ENCODE measurements around the gene KDM1B.

KDM1B gene, protein sequence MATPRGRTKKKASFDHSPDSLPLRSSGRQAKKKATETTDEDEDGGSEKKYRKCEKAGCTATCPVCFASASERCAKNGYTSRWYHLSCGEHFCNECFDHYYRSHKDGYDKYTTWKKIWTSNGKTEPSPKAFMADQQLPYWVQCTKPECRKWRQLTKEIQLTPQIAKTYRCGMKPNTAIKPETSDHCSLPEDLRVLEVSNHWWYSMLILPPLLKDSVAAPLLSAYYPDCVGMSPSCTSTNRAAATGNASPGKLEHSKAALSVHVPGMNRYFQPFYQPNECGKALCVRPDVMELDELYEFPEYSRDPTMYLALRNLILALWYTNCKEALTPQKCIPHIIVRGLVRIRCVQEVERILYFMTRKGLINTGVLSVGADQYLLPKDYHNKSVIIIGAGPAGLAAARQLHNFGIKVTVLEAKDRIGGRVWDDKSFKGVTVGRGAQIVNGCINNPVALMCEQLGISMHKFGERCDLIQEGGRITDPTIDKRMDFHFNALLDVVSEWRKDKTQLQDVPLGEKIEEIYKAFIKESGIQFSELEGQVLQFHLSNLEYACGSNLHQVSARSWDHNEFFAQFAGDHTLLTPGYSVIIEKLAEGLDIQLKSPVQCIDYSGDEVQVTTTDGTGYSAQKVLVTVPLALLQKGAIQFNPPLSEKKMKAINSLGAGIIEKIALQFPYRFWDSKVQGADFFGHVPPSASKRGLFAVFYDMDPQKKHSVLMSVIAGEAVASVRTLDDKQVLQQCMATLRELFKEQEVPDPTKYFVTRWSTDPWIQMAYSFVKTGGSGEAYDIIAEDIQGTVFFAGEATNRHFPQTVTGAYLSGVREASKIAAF

DNA sequence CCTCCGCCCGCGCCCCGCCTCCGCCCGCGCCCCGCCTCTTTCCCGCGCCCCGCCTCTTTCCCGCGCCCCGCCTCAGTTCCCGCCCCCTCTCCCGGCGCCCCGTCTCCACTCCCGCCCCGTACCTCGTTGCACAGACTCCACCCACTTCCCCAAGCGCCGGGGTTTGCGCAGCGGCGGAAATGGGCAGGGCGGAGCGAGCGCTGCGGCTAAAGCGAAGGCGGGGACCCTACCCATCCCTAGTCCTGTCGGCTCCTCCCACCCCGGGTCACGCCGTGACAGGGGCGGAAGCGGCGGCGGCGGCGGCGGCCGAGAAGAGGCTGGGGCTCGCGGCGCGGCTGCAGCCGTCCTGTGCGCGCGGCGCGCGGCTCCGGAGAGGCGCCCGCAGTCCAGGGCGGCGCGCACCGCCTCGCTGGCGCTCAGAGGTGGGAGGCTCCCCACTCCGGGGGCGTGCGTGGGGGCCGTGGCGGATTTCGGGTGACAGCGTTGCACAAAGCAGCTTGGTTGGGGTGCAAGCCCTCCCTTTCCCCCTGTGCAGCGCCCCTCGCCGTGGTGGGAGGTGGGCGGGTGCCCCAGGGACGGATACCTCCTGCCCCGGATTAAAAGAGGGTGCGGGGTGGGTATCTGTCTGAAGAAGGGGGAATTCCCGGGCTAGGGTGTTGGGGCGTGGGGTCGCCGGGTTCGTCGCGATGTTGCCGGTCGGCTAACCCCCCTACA lies at the start of gene KDM1B:
TSS of gene KDM1B (plus strand) at position 273 of the 714 bp plus-strand sequence. CDS start 4,474 bp downstream, outside the sequence.
- peak; percentile 99 for DNase-seq

DNA sequence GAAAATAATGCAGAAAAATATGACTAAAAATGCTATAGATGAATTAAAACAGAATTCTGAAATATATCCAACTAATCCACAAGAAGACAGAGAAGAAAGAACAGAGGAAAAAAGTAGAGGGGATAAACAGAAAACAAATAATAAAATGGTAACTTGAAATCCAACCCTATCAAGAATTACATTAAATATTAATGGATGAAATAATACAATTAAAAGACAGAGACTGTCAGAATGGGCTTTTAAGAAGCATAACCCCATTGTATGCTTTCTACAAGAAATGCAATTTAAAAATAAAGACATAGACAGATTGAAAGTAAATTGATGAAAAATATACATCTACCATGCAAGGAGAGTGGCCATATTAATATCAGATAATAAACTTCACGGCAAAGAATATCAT lies 48.2 kb upstream of the KDM1B start:
- DNase-seq = no peak

DNA sequence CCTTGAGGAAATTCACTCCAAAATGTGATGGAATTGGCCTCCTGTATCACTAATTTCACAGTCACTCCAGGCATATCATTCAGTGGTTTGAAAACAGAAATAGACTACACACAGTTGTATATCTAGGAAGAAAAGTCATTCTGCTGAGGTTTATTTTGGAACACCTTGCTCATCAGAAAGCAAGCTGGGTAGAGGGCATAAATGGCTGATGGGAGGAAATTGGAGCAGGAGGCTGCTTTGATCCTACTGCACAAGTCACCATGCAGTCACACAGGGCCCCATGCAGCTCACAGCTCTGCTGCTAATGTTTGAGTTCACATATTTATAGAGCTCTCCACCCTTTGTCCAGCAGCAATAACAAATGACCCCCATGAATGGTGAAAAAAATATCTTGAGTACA lies 45.1 kb upstream of the KDM1B start:
- no peak for DNase-seq

DNA sequence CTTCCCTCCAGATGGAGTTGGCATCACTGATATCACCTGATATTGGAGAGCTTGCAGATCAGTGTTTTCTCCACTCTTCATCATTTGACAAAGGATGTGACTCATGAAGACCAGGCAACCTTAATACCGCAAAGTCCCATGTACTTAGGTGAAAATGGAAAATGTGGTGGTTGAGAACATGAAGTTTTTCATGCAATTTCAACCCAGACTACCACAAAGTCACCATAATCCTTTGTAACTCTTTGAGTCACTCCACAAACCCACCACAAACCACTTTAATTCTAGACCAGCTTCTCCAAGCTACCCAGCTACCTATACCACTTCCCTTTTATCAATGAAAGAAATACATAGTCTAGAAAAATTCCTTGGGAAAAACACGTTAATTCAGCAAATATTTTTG lies 39.9 kb upstream of the KDM1B start:
- DNase-seq = no peak

DNA sequence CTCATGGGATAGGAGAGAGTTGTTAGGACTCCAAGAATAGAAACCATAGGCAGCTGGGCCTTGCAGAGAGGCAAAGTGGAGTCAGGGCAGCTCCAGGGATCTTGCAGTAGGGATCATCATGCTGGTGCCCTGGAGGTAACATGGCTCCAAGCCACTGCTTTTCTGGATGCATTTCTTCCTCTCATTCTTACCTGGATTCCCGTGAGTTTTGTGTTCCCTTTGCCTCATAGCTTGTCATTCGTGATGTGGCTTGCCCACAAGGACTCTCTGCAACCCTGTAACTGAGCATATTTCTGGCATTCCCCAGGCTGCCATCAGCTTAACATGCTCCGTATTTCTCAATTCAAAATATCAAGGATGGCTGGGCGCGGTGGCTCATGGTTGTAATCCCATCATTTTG lies 38.1 kb upstream of the KDM1B start:
- no peak for DNase-seq

DNA sequence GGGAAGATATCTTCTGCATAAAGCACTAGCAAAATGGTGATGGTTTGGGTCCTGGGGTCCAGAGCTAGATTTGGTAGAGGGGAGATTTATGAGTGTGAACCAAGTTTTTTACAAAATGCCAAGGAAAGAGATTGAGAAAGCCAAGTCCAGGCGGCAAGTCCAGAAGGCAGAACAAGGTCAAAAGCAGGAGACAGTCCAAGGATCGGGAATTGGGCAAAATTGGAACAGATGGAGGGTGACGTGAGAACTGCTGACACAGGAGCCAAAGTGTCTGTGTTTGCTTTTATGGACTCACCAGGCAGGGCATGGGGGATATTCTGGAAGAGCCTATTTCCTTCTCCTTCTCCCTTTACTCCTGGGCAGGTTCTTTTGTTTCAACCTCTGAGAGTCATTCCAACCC lies 36.9 kb upstream of the KDM1B start:
- no peak for DNase-seq

DNA sequence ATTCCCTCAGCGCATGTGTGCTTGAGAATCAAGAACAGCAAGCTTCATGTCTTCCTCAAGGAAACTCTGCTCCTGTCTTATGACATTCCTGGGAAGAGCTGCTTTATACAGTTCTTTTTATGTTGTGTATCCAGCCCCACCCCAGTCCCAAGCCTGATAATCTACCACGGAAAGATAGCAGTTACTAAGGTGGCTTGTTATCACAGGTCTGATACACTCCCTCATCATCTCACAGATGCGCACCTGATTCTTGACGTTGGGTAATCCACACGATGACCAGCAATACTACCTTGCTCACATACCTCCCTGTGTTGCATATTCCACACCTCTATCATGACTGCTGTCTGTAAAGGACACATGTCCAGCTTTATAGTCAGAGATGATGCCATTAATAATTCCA lies 36.0 kb upstream of the KDM1B start:
- no peak for DNase-seq

DNA sequence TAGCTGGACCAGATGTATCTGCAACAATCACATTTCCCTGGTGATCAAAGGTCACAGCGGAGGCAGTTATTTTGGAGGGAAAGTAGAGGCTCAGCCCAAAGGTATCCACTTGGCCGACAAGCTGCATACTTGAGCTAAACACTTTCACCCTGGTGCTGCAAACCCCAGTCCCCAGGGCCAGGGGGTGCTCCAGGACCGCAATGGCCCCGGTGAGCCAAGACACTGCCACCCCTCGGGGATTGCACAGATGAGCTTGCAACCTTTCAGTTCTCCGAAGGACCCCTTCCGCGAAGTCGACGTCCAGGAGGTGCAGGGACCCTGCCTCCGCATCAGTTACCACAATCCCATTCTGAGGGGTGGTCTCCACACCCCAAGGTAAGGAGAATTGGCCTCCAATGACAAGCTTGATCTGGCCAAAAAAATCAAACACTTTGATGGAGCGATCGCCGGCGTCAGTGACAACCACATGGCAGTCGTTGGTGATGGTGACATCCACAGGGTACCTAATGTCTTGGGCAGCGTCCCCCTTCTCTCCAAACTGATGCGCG lies 33.6 kb upstream of the KDM1B start:
- DNase-seq = no peak

DNA sequence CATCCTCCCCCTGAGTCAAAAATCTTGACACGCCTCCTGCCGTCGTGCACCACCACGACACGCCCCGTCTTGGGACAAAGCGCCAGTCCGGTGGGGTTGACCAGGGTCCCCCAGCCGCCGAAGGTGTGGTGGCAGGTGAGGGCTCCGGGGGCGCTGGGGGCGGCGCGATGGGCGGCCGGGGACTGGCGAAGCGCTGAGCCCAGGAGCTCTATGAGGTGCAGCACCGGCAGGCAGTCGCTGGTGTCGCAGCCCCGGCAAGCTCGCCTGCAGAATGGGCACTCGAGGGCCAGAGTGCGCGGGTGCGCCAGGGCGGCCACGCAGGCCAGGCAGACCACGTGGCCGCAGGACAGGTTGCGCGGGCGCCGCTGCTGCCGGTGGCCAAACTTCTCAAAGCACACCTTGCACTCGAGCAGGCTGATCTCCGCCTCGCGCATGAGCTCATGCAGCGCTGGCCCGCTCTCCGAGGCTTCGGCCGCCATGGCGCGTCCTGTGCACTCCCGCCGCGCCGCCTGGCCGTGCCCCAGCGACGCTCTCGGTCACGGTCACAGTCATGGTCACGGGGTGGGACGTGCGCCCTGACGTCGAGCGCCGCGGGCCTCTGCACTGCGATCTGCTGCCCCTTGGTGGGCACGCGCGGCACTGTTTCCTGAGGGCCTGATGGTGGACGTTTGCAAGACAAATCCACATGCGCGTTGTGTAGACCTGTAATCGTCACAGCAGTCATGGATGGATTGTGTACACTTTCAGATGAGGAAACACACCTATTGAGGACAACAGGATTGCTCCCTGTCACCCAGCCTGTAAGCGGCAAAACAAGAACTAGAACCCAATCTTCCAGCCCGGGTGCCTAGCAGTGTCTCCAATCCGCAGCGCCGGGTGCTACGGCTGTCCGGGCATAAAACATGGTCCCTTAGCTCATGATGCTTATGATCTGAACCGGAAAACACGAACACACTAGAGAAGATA lies 32.8 kb upstream of the KDM1B start, which contains the start of gene NHLRC1:
TSS of gene NHLRC1 (minus strand) at position 550 of the 966 bp plus-strand sequence. CDS start at position 479, 71 bp downstream.
- DNase-seq = peak; percentile 72 to 83

DNA sequence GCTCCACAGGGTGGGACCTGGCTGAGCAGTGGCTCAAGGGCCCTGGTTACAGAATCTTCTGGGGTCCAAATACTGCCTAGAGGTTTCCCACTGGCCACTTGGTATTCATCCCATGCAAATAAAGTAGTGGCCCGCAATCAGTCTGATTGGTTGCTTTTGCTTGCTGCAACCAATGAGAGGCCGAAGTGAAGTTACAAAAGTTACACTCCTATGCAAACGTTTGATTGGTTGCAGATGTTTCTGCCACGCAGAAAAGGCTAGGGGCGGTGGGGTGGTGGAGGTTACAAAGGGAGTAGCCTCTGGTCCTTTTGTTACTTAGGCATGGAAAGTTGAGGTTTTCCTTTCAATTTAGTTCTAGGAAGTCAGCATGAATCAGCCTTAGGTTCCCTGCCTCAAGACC lies 29.1 kb upstream of the KDM1B start:
- no peak for DNase-seq

DNA sequence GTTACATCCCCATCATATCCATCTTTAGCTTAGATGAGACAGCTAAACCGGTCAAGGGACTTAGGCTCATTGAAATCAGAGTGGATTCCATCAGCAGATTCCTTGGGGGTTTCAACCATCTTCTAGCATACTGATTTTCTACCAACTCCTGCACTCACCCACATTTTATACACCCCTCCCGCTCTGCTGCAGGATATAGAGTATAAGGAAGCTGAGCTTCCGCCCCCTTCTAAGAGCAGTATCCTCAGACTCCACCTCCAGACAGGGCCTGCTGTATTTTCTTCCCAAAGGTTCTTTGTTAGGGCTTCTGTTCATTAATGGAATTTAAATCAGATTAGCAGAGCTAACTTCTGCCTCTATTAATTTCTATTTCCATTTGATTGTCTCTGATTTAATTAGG lies 22.9 kb upstream of the KDM1B start:
- no peak for DNase-seq

DNA sequence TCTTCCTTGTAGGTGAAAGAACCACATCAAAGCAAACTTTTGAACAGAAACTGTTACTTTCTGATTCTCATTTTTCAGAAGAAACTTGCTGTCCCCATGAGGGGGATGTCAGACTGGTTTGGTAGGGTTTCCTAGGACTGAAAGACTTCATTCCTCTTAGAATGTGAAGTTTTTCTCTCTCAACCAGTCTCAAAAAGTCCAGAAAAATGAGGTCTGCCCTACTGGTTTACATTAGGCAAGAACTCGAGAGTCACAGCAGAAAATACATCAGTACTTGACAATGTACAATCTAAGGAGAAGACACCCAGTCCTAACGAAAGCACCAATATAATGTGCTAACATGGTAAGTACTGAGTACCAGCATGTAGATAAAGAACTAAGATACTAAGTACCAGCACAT lies 20.1 kb upstream of the KDM1B start:
- no peak for DNase-seq

DNA sequence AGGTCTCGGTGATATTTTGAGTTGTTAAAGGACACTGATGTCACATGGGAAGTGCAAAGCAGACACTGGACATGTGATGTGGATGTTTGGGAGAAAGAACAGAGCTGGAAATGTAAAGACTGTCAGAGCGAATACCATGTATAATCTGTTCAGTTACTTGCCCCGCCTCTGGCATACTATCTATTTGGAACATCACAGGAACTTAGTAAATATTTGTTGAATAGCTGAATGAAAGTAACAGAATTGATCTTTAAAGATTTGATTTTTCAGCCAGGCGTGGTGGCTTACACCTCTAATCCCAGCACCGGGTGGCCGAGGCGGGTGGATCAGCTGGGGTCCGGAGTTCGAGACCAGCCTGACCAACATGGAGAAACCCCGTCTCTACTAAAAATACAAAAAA lies 19.0 kb upstream of the KDM1B start:
- no peak for DNase-seq

DNA sequence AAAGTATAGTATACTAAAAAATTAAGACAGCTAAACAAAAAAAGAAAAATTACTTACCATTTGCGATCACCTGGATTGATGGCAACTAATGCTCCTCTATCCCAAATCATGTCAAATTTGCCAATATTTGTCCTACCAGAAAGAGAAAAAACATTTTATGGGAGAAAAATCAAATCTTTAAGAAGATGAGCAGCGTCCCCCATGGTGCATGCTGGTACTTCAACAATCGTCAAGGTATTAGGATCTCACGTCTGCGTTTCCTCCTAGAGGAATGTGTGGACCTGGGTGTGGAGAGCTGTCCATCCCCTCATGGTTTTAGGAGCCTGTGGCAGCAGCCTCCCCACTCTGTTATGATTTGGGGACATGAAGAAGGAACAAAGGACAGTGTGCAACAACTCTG lies 16.3 kb upstream of the KDM1B start:
- no peak for DNase-seq

DNA sequence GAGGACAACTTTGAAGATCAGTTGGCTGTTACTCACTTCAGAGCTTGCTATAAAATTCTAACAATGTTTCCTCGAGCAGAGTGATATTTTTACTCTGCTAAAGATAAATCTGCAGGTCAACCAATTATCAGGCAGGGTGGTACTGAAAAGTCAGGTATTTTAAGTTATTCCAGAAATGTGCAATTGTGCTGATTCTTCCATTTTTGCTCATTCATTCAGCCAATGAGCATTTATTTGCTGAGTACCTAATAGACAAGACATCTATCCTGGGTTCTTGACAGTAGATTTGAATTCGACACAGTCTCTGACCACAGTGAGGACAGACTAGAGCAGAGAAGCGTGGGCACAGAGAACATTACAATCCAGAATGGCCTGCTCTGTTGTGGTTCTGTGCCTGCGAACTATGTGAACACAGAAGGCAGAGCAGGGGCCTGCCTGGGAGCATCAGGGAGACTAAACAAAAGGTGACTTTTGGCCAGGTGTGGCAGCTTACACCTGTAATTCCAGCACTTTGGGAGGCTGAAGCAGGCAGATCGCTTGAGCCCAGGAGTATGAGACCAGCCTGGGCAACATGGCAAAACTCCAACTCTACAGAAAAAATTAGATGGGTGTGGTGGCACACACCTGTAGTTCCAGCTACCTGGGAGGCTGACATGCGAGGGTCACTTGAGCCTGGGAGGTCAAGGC lies 15.1 kb upstream of the KDM1B start:
- DNase-seq = no peak

DNA sequence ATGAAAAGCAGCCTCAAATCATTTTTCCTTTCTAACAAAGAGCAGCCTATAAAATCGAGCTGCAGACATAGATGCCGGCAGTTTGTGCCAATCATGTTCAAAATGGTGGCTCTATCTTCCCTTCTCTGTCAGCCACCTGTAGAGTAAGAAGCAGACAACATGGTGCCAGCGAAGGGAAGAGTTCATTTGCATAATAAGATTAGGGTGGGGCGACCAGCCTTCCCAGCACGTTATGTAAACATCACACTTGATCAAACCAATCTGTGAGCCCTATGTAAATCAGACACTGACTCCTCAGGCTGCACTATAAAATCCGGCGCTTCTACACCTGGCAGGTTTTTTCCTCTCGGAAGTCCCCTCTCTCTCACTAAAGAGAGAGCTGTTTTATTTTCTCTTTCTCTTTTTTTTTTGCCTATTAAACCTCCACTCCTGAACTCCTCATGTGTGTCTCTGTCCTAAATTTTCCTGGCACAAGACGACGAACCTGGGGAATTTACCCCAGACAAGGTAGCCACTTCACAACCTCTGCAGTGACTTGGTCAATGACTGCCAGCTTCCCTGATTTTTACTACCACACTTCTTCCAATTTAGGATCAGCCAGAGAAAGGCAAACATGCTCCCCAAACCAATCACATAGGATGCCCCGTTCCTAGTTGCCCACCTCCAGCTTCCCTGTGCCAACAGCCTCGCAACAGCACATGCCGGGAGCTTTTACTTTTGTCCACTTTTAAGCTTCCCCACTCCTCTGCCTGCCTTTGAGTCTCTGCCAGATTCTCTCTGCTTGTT lies 13.2 kb upstream of the KDM1B start:
- DNase-seq = no peak

DNA sequence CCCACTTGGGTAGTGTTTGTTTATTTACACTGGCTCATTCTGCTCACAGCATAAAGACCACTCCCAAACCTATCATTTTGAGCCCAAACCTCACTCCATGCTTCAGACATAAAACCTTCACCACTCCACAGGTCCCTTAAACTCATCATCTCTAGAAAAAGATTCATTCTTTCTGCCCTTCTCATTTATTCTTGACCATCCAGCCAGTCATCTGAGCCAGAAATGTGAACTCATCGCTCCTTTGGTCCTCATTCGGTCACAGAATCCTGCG lies 12.7 kb upstream of the KDM1B start:
- DNase-seq = no peak

DNA sequence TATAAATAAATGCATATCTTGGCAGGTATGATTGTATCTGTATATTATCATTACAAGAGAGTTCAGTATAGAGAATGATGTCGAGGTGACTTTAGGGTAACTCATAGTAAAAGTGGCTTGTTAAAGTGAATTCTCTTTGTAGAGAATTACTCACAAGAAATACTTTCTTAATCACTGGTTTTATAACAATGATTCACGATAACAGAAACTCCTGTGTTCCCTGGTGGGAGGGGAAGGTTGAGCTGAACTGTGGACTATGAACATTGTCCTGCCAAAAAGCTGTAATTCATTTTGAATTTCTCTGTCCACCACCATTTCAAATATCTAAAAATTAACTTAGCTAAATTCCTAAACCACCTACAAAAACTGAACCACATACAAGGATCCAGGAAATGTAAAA lies 8.1 kb upstream of the KDM1B start:
- no peak for DNase-seq

DNA sequence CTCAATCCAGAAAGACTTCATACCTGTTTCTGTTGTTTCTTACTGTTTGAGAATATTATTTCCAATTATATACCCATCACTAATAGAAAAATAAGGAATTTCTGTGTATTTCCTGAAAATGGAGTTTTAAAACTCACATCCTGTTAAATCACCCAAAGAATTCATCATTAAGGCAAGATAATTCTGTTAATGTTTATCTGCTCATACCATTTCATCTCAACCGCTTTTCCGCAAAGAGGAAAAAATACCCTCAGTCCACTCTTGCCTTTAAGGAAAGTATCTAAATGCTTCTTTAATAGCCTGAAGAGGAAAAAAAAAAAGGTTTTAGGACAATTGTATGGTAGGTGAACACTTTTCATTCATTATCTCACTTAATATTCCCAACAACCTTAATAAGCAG lies 7.6 kb upstream of the KDM1B start:
- no peak for DNase-seq

DNA sequence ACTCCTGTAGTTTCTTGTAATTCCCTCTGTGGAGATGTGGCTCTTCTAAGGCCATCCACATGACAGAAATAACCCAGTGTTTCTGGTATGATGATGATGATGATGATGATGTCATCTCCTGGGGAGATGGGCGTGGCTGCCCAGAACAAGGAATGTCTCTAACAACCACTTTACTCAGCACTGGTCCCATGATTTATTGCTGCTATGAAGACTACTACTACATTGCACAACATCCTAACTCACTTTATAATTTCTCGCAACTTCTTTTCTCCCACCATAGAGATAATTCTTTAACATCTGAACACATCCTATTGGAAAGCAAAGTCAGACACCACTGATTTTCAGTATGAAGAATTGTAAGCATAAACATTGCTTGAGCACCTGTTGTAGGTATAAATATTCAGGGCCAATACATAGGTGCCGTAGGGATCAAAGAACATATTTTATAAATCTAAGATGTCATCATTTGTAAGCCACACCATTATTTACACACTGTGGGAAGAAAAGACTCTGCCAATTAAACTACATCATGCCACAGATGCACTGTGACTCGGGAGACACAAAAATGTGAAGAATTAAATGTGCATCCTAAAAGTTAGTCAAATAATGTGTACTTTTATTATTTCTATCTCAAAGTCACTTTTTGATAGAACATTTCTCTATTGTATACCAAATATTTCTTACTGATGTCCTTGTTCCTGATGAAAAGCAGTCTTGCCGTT lies 6.8 kb upstream of the KDM1B start:
- peak in 1 of 2 donors; percentile 16 for DNase-seq

All from CD4-positive, alpha-beta T cell treated with Interleukin-1 beta for 1 hour (primary cell).